GM12878 (cell line): ENCODE data around the gene PAF1. TPM values are rescaled to one million over a fixed set of nuclear protein-coding genes. Genes with fewer than 3 reads are reported as not detected.

Experiments used
- CBX5 ChIP-seq: sonication (generic); IDR thresholded peaks from 2 replicates; pipeline ENCODE4 v1.6.1; 2016; ENCODE audit warnings: low read depth, moderate library complexity, mild to moderate bottlenecking, inconsistent platforms
- EED ChIP-seq: sonication (generic); IDR thresholded peaks from 2 replicates; pipeline ENCODE4 v1.6.1; 2016; ENCODE audit warnings: antibody characterized with exemption, low read depth
- MTA2 ChIP-seq: fragments of 450-650 bp; IDR thresholded peaks from 2 replicates; pipeline ENCODE4 v1.6.1; 2016; ENCODE audit warnings: low read depth, mild to moderate bottlenecking, moderate library complexity
- NKRF ChIP-seq: fragments of 450-650 bp; conservative IDR thresholded peaks from 2 replicates; pipeline ENCODE4 v1.6.1; 2017; ENCODE audit warnings: mild to moderate bottlenecking, moderate library complexity
- RFX5 ChIP-seq: IDR thresholded peaks from 2 replicates; pipeline ENCODE4 v1.6.1; 2011; ENCODE audit warnings: low read depth, low read length, improper control_type of control experiment
- RUNX3 ChIP-seq: IDR thresholded peaks from 2 replicates; pipeline ENCODE4 v1.6.1; 2012; ENCODE audit warnings: low read length, inconsistent platforms
- SUZ12 ChIP-seq: fragments of 200-600 bp; sonication (generic); IDR thresholded peaks from one replicate; pipeline ENCODE4 v1.6.1; 2018; ENCODE audit warnings: antibody characterized with exemption, mild to moderate bottlenecking; ENCODE audit not compliant: unreplicated experiment
- ZBTB40 ChIP-seq: fragments of 450-650 bp; IDR thresholded peaks from 2 replicates; pipeline ENCODE4 v1.6.1; 2016; ENCODE audit warnings: mild to moderate bottlenecking, moderate library complexity, borderline replicate concordance
- ZSCAN29 ChIP-seq: fragments of 450-650 bp; IDR thresholded peaks from 2 replicates; pipeline ENCODE4 v1.6.1; 2017; ENCODE audit warnings: mild to moderate bottlenecking, moderate library complexity
- polyA plus RNA-seq, 11 experiments: library from polyadenylated mRNA; depleted of rRNA in 4 of 11; unstranded in 6 of 11; stranded (reverse) in 5 of 11; fragments of >200 nt; fragmentation: Nextera tagmentation in 4 of 11; fragmentation: Illumina TruSeq in 1 of 11; extraction: Ambion mirVana in 4 of 11; extraction: Trizol in 1 of 11; gene quantifications; 1 replicate in 1 of 11; 2 replicates in 10 of 11; pipeline versions ENCODE4 v1.2.1 to v1.2.3, GENCODE V29; 2011 to 2016; ENCODE audit warnings: inconsistent platforms in 2 of 11, missing spikeins in 2 of 11, low read depth in 1 of 11
- total RNA-seq, 4 experiments: library from RNA; depleted of rRNA in 3 of 4; stranded (reverse); fragments of >200 nt in 3 of 4; fragmentation: Illumina TruSeq in 1 of 4; extraction: Trizol in 1 of 4; gene quantifications; 2 replicates each; pipeline versions ENCODE4 v1.2.1 to v1.2.3, GENCODE V29; 2013 to 2021

PAF1 gene
- total and polyA plus RNA-seq, 10 of the 15 experiments (the other 5 are each of a cell fraction or from before 2014, with no cell fraction given): 1.7 to 45.8 (median 39.6) TPM

DNA sequence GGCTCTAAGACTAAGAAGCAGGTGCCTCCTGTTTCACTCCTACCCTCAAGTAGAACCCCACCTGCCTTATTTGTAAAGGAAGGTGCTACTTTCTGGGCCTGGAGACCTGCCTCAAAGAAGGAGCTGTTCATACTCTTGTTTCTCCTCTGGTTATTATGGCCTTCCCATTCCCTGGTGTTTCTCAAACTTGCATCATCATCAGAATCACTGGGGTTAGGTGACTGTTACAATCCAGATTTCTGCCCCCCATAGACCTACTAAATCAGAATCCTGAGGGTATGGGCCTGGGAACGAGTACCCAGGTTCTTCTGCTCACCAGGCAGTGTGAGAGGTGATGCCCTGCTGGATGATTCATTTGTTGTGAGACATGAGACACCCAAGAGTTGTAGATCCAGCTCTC lies 30.3 kb downstream of the PAF1 start (continued):
- TF ChIP-seq NKRF (no peak), SUZ12 (no peak), RFX5 (no peak), CBX5 (no peak), MTA2 (no peak), ZBTB40 (no peak), RUNX3 (no peak), ZSCAN29 (no peak), EED (no peak)
- TF ChIP-seq, all 136 proteins: peak for 0
